ENCODE measurements around the gene FOXD4L5. TPM values are rescaled to one million over a fixed set of nuclear protein-coding genes. Genes with fewer than 3 reads are reported as not detected.
"Not testable (repeated sequence)": the region's sequence is repeated elsewhere in the genome, so short reads cannot be mapped to it uniquely, and the experiment has no call there.

FOXD4L5 gene
- polyA plus RNA-seq (2012; ENCODE audit: insufficient read length, low read depth), result not detected

DNA sequence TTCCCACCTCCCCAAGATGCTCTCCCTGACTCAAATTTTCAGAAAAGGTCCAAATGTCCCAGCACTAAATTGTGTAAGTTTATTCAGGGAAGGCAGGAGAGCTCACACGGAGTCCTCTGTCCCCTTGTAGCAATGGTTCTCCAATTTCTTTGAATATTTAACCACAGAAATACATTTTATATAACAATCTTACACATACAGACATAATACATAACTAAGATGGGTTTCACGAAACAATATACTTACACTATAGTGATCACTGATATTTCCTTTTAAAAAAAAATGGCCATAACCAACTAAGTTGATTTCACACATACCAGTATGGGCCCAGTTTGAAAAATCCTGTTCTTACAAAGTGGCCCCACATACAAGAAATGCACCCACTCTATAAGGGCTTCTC, at the start of gene FOXD4L5:
TSS of gene FOXD4L5 (minus strand) at position 101 of the 400 bp plus-strand sequence. CDS start 832 bp downstream, outside the sequence.
- not testable (repeated sequence) for TF ChIP-seq POLR2AphosphoS5 (IDR thresholded peaks at IDR 0.05; ENCODE audit: low read depth, low read length); SIN3A (IDR thresholded peaks at IDR 0.05; ENCODE audit: borderline replicate concordance, insufficient read depth, low read length); TAF1 (IDR thresholded peaks at IDR 0.05; ENCODE audit: borderline replicate concordance, insufficient read depth, low read length)
